ENCODE data around the gene MYO5A. TPM values are rescaled to one million over a fixed set of nuclear protein-coding genes. Genes with fewer than 3 reads are reported as not detected.

The MYO5A gene
- total and polyA plus RNA-seq, 9 of the 15 experiments (the other 6 are each of a cell fraction or from before 2014, with no cell fraction given) = 0.03 to 0.82 (median 0.40) TPM

DNA sequence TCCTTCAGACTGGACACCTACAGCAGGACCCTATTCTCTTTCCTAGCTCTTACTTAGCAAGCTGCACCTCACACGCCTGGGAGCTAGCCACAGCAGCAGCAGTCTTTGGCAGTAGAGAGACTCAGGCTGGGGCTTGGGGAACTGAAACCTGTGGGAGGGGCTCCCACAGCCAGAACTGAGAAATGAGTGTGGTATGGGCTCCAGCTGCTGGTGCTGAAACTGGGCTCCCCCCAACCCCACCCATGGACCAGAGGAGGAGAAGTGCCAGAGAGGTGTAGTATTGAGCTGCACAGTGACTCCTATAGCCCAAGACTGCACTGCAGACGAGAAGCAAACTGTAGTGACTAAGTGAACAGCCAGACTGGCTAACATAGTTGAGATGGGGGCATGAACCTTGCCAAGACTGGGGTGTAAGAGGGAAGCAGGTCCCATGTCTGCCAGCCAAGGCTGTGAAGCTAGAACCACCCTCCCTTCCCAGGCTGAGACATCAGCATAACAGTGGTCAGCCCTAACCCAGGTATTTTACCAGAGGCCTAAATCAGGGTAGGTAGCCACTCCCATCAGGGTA is 62.5 kb downstream of the MYO5A start (continued):
- TF ChIP-seq ZNF436 (CRISPR knock-in tag; IDR thresholded peaks at IDR 0.05) = no peak

GRCh38 chr15:52464478-52464877 is 64.2 kb downstream of the MYO5A start:
- CTCF ChIA-PET (ENCODE audit: low intra/inter-chr PET ratio) = no interaction called here
- ATAC-seq (no peak), DNase-seq (ENCODE audit: extremely low read depth in 1 of 4, low spot score in 3 of 4) (no peak), FAIRE-seq (no peak)
- intact Hi-C loops (cut with micrococcal nuclease) = loop anchor here (10.0 kb wide), 3 partner anchors 130 to 270 kb away; no protein-coding TSS in a partner anchor
- H4K20me1 ChIP-seq (replicated peaks; ENCODE audit: control insufficient read depth, insufficient read depth, low read length) = no peaks in the 10 kb centered on the region
- H3K9ac ChIP-seq (ENCODE audit: insufficient read depth in 1 of 2, low read depth in 2 of 2, low read length in 2 of 2) = no peak overlapping the region
- H3K27me3 ChIP-seq (ENCODE audit: control insufficient read depth in 2 of 2, insufficient read depth in 2 of 2, low read length in 2 of 2) = peaks cover 0 to 15% of the 10 kb centered on the region in 2 experiments; a peak in 3 of 5 replicates
- H3K9me1 ChIP-seq (ENCODE audit: control insufficient read depth, insufficient read depth, low read length) = no peaks in the 10 kb centered on the region
- H3K36me3 ChIP-seq (ENCODE audit: control insufficient read depth, insufficient read depth, low read length) = no peaks in the 10 kb centered on the region
- BruUV-seq (replicated peaks) = no TSS peak
- POLR2A ChIA-PET = no interaction called here
- H3K27ac ChIP-seq (ENCODE audit: extremely low read depth, low read depth, low read length) = no peak overlapping the region
- no peaks in the 10 kb centered on the region for H3K9me3 ChIP-seq (replicated peaks; ENCODE audit: control insufficient read depth, insufficient read depth, low read depth, low read length)
- H3K4me1 ChIP-seq (replicated peaks in 1 of 2; ENCODE audit: control insufficient read depth in 2 of 2, insufficient read depth in 2 of 2, low read length in 2 of 2) = no peaks in the 10 kb centered on the region
- H2AFZ ChIP-seq (ENCODE audit: low read depth, low read length) = no peak overlapping the region
- H3K4me2 ChIP-seq (ENCODE audit: insufficient read depth, low read length) = no peak overlapping the region
- no peaks in the 10 kb centered on the region for H3K79me2 ChIP-seq (ENCODE audit: control insufficient read depth, insufficient read depth, low read length)
- WGBS (ENCODE audit: insufficient coverage, low coverage, missing lambda C conversion rate) = 1% methylated on average over 3 of the region's 3 CpGs
- no peak overlapping the region for H3K4me3 ChIP-seq
- in situ Hi-C loops (cut with MboI) = no loop called here
- TF ChIP-seq, protein P1, sequence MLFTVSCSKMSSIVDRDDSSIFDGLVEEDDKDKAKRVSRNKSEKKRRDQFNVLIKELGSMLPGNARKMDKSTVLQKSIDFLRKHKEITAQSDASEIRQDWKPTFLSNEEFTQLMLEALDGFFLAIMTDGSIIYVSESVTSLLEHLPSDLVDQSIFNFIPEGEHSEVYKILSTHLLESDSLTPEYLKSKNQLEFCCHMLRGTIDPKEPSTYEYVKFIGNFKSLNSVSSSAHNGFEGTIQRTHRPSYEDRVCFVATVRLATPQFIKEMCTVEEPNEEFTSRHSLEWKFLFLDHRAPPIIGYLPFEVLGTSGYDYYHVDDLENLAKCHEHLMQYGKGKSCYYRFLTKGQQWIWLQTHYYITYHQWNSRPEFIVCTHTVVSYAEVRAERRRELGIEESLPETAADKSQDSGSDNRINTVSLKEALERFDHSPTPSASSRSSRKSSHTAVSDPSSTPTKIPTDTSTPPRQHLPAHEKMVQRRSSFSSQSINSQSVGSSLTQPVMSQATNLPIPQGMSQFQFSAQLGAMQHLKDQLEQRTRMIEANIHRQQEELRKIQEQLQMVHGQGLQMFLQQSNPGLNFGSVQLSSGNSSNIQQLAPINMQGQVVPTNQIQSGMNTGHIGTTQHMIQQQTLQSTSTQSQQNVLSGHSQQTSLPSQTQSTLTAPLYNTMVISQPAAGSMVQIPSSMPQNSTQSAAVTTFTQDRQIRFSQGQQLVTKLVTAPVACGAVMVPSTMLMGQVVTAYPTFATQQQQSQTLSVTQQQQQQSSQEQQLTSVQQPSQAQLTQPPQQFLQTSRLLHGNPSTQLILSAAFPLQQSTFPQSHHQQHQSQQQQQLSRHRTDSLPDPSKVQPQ (CRISPR knock-in tag; IDR thresholded peaks at IDR 0.05; ENCODE audit: borderline replicate concordance) = no peak
- TF ChIP-seq PHF21A (IDR thresholded peaks at IDR 0.05; ENCODE audit: borderline replicate concordance, low read depth) (no peak), ZNF277 (CRISPR knock-in tag; IDR thresholded peaks at IDR 0.05; ENCODE audit: borderline replicate concordance) (no peak), GTF2A2 (tag; IDR thresholded peaks at IDR 0.05) (no peak), ZFPM2 (CRISPR knock-in tag; IDR thresholded peaks at IDR 0.05) (no peak), ZNF124 (CRISPR knock-in tag; IDR thresholded peaks at IDR 0.05) (no peak), SMAD3 (CRISPR knock-in tag; conservative IDR thresholded peaks at IDR 0.05) (no peak), ZNF143 (CRISPR knock-in tag; IDR thresholded peaks at IDR 0.05) (no peak)
- TF ChIP-seq, protein P2, sequence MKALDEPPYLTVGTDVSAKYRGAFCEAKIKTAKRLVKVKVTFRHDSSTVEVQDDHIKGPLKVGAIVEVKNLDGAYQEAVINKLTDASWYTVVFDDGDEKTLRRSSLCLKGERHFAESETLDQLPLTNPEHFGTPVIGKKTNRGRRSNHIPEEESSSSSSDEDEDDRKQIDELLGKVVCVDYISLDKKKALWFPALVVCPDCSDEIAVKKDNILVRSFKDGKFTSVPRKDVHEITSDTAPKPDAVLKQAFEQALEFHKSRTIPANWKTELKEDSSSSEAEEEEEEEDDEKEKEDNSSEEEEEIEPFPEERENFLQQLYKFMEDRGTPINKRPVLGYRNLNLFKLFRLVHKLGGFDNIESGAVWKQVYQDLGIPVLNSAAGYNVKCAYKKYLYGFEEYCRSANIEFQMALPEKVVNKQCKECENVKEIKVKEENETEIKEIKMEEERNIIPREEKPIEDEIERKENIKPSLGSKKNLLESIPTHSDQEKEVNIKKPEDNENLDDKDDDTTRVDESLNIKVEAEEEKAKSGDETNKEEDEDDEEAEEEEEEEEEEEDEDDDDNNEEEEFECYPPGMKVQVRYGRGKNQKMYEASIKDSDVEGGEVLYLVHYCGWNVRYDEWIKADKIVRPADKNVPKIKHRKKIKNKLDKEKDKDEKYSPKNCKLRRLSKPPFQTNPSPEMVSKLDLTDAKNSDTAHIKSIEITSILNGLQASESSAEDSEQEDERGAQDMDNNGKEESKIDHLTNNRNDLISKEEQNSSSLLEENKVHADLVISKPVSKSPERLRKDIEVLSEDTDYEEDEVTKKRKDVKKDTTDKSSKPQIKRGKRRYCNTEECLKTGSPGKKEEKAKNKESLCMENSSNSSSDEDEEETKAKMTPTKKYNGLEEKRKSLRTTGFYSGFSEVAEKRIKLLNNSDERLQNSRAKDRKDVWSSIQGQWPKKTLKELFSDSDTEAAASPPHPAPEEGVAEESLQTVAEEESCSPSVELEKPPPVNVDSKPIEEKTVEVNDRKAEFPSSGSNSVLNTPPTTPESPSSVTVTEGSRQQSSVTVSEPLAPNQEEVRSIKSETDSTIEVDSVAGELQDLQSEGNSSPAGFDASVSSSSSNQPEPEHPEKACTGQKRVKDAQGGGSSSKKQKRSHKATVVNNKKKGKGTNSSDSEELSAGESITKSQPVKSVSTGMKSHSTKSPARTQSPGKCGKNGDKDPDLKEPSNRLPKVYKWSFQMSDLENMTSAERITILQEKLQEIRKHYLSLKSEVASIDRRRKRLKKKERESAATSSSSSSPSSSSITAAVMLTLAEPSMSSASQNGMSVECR (CRISPR knock-in tag; IDR thresholded peaks at IDR 0.05) = no peak
- TF ChIP-seq, protein P3, sequence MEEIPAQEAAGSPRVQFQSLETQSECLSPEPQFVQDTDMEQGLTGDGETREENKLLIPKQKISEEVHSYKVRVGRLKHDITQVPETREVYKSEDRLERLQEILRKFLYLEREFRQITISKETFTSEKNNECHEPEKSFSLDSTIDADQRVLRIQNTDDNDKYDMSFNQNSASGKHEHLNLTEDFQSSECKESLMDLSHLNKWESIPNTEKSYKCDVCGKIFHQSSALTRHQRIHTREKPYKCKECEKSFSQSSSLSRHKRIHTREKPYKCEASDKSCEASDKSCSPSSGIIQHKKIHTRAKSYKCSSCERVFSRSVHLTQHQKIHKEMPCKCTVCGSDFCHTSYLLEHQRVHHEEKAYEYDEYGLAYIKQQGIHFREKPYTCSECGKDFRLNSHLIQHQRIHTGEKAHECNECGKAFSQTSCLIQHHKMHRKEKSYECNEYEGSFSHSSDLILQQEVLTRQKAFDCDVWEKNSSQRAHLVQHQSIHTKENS (CRISPR knock-in tag; IDR thresholded peaks at IDR 0.05) = no peak

Data from K562 (cell line).